T-helper 1 cell treated with Interleukin-12 subunit alpha and Interleukin-12 subunit beta and Interleukin-4 antibody, amounts not matched to agents 30 μg/mL and 1 μg/mL, for 36 hours (primary cell): ENCODE measurements around the gene HOXD10.

Source experiments
- H3K27ac Mint-ChIP-seq: one replicate; pipeline ENCODE4 v1.8.0; 2021; ENCODE audit warnings: mild to moderate bottlenecking, mixed read lengths
- H3K27me3 Mint-ChIP-seq: one replicate; pipeline ENCODE4 v1.8.0; 2021; ENCODE audit warnings: low read depth, mixed read lengths
- H3K36me3 Mint-ChIP-seq: one replicate; pipeline ENCODE4 v1.8.0; 2021; ENCODE audit warnings: low read depth, mixed read lengths
- H3K4me1 Mint-ChIP-seq: one replicate; pipeline ENCODE4 v1.8.0; 2021; ENCODE audit warnings: low read depth, mixed read lengths
- H3K4me3 Mint-ChIP-seq: one replicate; pipeline ENCODE4 v1.8.0; 2021; ENCODE audit warnings: mild to moderate bottlenecking, moderate library complexity, mixed read lengths
- H3K9me3 Mint-ChIP-seq: one replicate; pipeline ENCODE4 v1.8.0; 2021; ENCODE audit warnings: mixed read lengths

HOXD10 gene

GRCh38 chr2:176105078-176105729 is 11.4 kb upstream of the HOXD10 start:
- Mint-ChIP-seq H3K4me1 (peaks cover 8% of the 10 kb centered on the region), H3K4me3 (no peak overlapping the region), H3K9me3 (peaks cover 3% of the 10 kb centered on the region), H3K27ac (peak overlapping the region; percentile 67), H3K27me3 (peaks cover 88% of the 10 kb centered on the region), H3K36me3 (no peaks in the 10 kb centered on the region)

GRCh38 chr2:176105730-176106580 is 10.6 kb upstream of the HOXD10 start:
- Mint-ChIP-seq H3K36me3 (no peaks in the 10 kb centered on the region), H3K27me3 (peaks cover 89% of the 10 kb centered on the region), H3K27ac (peak overlapping the region; percentile 67), H3K9me3 (peaks cover 3% of the 10 kb centered on the region), H3K4me3 (peak overlapping the region; percentile 8), H3K4me1 (peaks cover 8% of the 10 kb centered on the region)

- Mint-ChIP-seq H3K4me1 (peaks cover 8% of the 10 kb centered on the region), H3K36me3 (no peaks in the 10 kb centered on the region), H3K27ac (peak within 1 kb of the TSS; percentile 67), H3K4me3 (peak within 1 kb of the TSS; percentile 8), H3K9me3 (peaks cover 3% of the 10 kb centered on the region), H3K27me3 (peaks cover 89% of the 10 kb centered on the region)
Measured at GRCh38 chr2:176106581-176107539, 9.7 kb upstream of the HOXD10 start, which contains the start of gene HOXD11. Gene HOXD11 (plus strand): TSS chr2:176107280. CDS start chr2:176107356, 76 bp downstream.

GRCh38 chr2:176107731-176108181 is 8.8 kb upstream of the HOXD10 start:
- H3K4me3 Mint-ChIP-seq, result no peak overlapping the region
- H3K27me3 Mint-ChIP-seq, result peaks cover 89% of the 10 kb centered on the region
- H3K4me1 Mint-ChIP-seq, result peaks cover 8% of the 10 kb centered on the region
- H3K27ac Mint-ChIP-seq, result no peak overlapping the region
- no peaks in the 10 kb centered on the region for H3K36me3 Mint-ChIP-seq
- H3K9me3 Mint-ChIP-seq, result peaks cover 3% of the 10 kb centered on the region

- Mint-ChIP-seq H3K9me3 (peaks cover 3% of the 10 kb centered on the region), H3K36me3 (no peaks in the 10 kb centered on the region), H3K4me3 (peak overlapping the region; percentile 37), H3K27me3 (peaks cover 89% of the 10 kb centered on the region), H3K4me1 (peaks cover 8% of the 10 kb centered on the region), H3K27ac (peak overlapping the region; percentile 91)
Measured at GRCh38 chr2:176109192-176109901, 7.2 kb upstream of the HOXD10 start.

GRCh38 chr2:176109946-176110345 is 6.6 kb upstream of the HOXD10 start:
- Mint-ChIP-seq H3K27me3 (peaks cover 89% of the 10 kb centered on the region), H3K4me1 (peaks cover 8% of the 10 kb centered on the region), H3K36me3 (no peaks in the 10 kb centered on the region), H3K4me3 (no peak overlapping the region), H3K27ac (no peak overlapping the region), H3K9me3 (peaks cover 3% of the 10 kb centered on the region)

- no peak overlapping the region for H3K4me3 Mint-ChIP-seq
- peaks cover 3% of the 10 kb centered on the region for H3K9me3 Mint-ChIP-seq
- peaks cover 8% of the 10 kb centered on the region for H3K4me1 Mint-ChIP-seq
- H3K27ac Mint-ChIP-seq, result peak overlapping the region; percentile 65
- peaks cover 86% of the 10 kb centered on the region for H3K27me3 Mint-ChIP-seq
- no peaks in the 10 kb centered on the region for H3K36me3 Mint-ChIP-seq
Measured at GRCh38 chr2:176110415-176111308, 5.9 kb upstream of the HOXD10 start.

- H3K9me3 Mint-ChIP-seq, result peaks cover 3% of the 10 kb centered on the region
- peak overlapping the region; percentile 65 for H3K27ac Mint-ChIP-seq
- H3K36me3 Mint-ChIP-seq, result no peaks in the 10 kb centered on the region
- peaks cover 85% of the 10 kb centered on the region for H3K27me3 Mint-ChIP-seq
- no peak overlapping the region for H3K4me3 Mint-ChIP-seq
- H3K4me1 Mint-ChIP-seq, result peaks cover 5% of the 10 kb centered on the region
Measured at GRCh38 chr2:176111309-176111663, 5.3 kb upstream of the HOXD10 start.

- Mint-ChIP-seq H3K27me3 (peaks cover 88% of the 10 kb centered on the region), H3K27ac (peak overlapping the region; percentile 45), H3K4me1 (peaks cover 4% of the 10 kb centered on the region), H3K36me3 (no peaks in the 10 kb centered on the region), H3K9me3 (peaks cover 3% of the 10 kb centered on the region), H3K4me3 (no peak overlapping the region)
Measured at GRCh38 chr2:176111846-176112374, 4.7 kb upstream of the HOXD10 start.

- Mint-ChIP-seq H3K4me3 (no peak overlapping the region), H3K4me1 (peaks cover 4% of the 10 kb centered on the region), H3K27me3 (peaks cover 91% of the 10 kb centered on the region), H3K36me3 (no peaks in the 10 kb centered on the region), H3K9me3 (peaks cover 3% of the 10 kb centered on the region), H3K27ac (no peak overlapping the region)
Measured at GRCh38 chr2:176112375-176113302, 3.9 kb upstream of the HOXD10 start.

GRCh38 chr2:176114120-176114929 is 2.3 kb upstream of the HOXD10 start:
- Mint-ChIP-seq H3K9me3 (peaks cover 6% of the 10 kb centered on the region), H3K4me1 (peaks cover 8% of the 10 kb centered on the region), H3K4me3 (no peak overlapping the region), H3K36me3 (peaks cover 2% of the 10 kb centered on the region), H3K27me3 (peaks cover 95% of the 10 kb centered on the region), H3K27ac (no peak overlapping the region)
